GM19372 (cell line): Measurements from ENCODE around the gene SMIM41.

Experiments
- ATAC-seq: cut with Tn5 transposase; IDR thresholded peaks from one replicate; pipeline ENCODE4 v1.9.1; 2021; ENCODE audit warnings: mild to moderate bottlenecking, low read depth, moderate library complexity; ENCODE audit not compliant: unreplicated experiment

Gene SMIM41

GRCh38 chr12:52050116-52050757 lies 29.3 kb upstream of the SMIM41 start:
- no peak for ATAC-seq

- peak; percentile 79 for ATAC-seq
Measured at GRCh38 chr12:52050758-52051541, 28.6 kb upstream of the SMIM41 start, which contains the start of gene NR4A1. Gene NR4A1, plus strand, starts transcription at chr12:52051442. Its CDS starts 2,887 bp downstream, at chr12:52054329.

GRCh38 chr12:52052468-52053186 lies 26.9 kb upstream of the SMIM41 start:
- no peak for ATAC-seq

- no peak for ATAC-seq
Measured at GRCh38 chr12:52053536-52054209, 25.8 kb upstream of the SMIM41 start.

GRCh38 chr12:52054231-52054832 lies 25.2 kb upstream of the SMIM41 start:
- no peak for ATAC-seq

- no peak for ATAC-seq
Measured at GRCh38 chr12:52054833-52055730, 24.4 kb upstream of the SMIM41 start.

- ATAC-seq, result no peak
Measured at GRCh38 chr12:52055731-52056711, 23.5 kb upstream of the SMIM41 start.

GRCh38 chr12:52056801-52057637 lies 22.5 kb upstream of the SMIM41 start:
- no peak for ATAC-seq

- no peak for ATAC-seq
Measured at GRCh38 chr12:52057638-52058576, 21.6 kb upstream of the SMIM41 start.

GRCh38 chr12:52058631-52059361 lies 20.7 kb upstream of the SMIM41 start:
- no peak for ATAC-seq

GRCh38 chr12:52059582-52060497 lies 19.7 kb upstream of the SMIM41 start:
- no peak for ATAC-seq

GRCh38 chr12:52060498-52061177 lies 18.9 kb upstream of the SMIM41 start:
- ATAC-seq, result no peak

GRCh38 chr12:52061470-52062166 lies 17.9 kb upstream of the SMIM41 start:
- ATAC-seq, result no peak
